Calu3 (cell line): Measurements from ENCODE around the gene FGD5. TPM values are rescaled to one million over a fixed set of nuclear protein-coding genes. Genes with fewer than 3 reads are reported as not detected.

Experiments
- BruUV-seq: library from RNA; stranded (reverse); fragments of 400-500 nt; replicated peaks from 2 replicates; lab custom pipeline; 2021; lab: Mats Ljungman, UMichigan
- CTCF ChIA-PET: fragments of 300-600 bp; sonication (Branson Sonifier 250); formaldehyde crosslinking; loops from one replicate; lab custom pipeline; 2022; ENCODE audit warnings: antibody characterized with exemption; lab: Charles Lee
- DNase-seq: peaks from one replicate; pipeline ENCODE4 v3.0.0; 2022
- H3K27ac Mint-ChIP-seq: one replicate; pipeline ENCODE4 v1.8.0; 2022; ENCODE audit warnings: mixed read lengths; ENCODE audit not compliant: unreplicated experiment
- H3K27me3 Mint-ChIP-seq: one replicate; pipeline ENCODE4 v1.8.0; 2022; ENCODE audit warnings: mixed read lengths; ENCODE audit not compliant: unreplicated experiment
- H3K36me3 Mint-ChIP-seq: one replicate; pipeline ENCODE4 v1.8.0; 2022; ENCODE audit warnings: mild to moderate bottlenecking, moderate library complexity, mixed read lengths; ENCODE audit not compliant: insufficient read depth, unreplicated experiment
- H3K4me1 Mint-ChIP-seq: one replicate; pipeline ENCODE4 v1.8.0; 2022; ENCODE audit warnings: mild to moderate bottlenecking, low read depth, mixed read lengths; ENCODE audit not compliant: unreplicated experiment
- H3K4me3 Mint-ChIP-seq: one replicate; pipeline ENCODE4 v1.8.0; 2022; ENCODE audit warnings: mild to moderate bottlenecking, low read depth, moderate library complexity, mixed read lengths; ENCODE audit not compliant: unreplicated experiment
- H3K9me3 Mint-ChIP-seq: one replicate; pipeline ENCODE4 v1.8.0; 2022; ENCODE audit warnings: low read depth, mixed read lengths; ENCODE audit not compliant: unreplicated experiment
- CTCF ChIP-seq: fragments of 200-600 bp; IDR thresholded peaks from one replicate; pipeline ENCODE4 v1.8.0; 2022; ENCODE audit warnings: antibody characterized with exemption; ENCODE audit not compliant: unreplicated experiment
- intact Hi-C: fragments of 100-400 bp; cut with micrococcal nuclease; formaldehyde crosslinking; loops from one replicate; pipeline ENCODE4 v1.10.0; 2022; ENCODE audit not compliant: unreplicated experiment
- total RNA-seq: library from RNA; stranded (reverse); gene quantifications from 2 replicates; pipeline ENCODE4 v1.2.3, GENCODE V29; 2022

The FGD5 gene
- total RNA-seq, 1 experiment from 2014 or later, result not detected

GRCh38 chr3:14870783-14871060 lies 52.0 kb downstream of the FGD5 start:
- CTCF ChIA-PET, result interaction anchor here (0.6 kb wide), 1 partner anchor 396 kb away, joined by 6 read pairs; no protein-coding TSS in a partner anchor
- H3K36me3 Mint-ChIP-seq, result no peaks in the 10 kb centered on the region
- intact Hi-C loops, result no loop called here
- no peaks in the 10 kb centered on the region for H3K9me3 Mint-ChIP-seq
- no peaks in the 10 kb centered on the region for H3K4me1 Mint-ChIP-seq
- H3K27ac Mint-ChIP-seq, result no peak overlapping the region
- DNase-seq, result no peak
- no peak for TF ChIP-seq CTCF
- no peak overlapping the region for H3K4me3 Mint-ChIP-seq
- H3K27me3 Mint-ChIP-seq, result peaks cover 74% of the 10 kb centered on the region
- BruUV-seq, result no TSS peak

GRCh38 chr3:14871456-14872200 lies 52.9 kb downstream of the FGD5 start:
- no peaks in the 10 kb centered on the region for H3K9me3 Mint-ChIP-seq
- CTCF ChIA-PET, result no interaction called here
- H3K27ac Mint-ChIP-seq, result no peak overlapping the region
- no peaks in the 10 kb centered on the region for H3K4me1 Mint-ChIP-seq
- intact Hi-C loops, result no loop called here
- H3K36me3 Mint-ChIP-seq, result no peaks in the 10 kb centered on the region
- H3K4me3 Mint-ChIP-seq, result no peak overlapping the region
- H3K27me3 Mint-ChIP-seq, result peaks cover 68% of the 10 kb centered on the region
- DNase-seq, result no peak
- TF ChIP-seq CTCF, result no peak
- BruUV-seq, result no TSS peak

GRCh38 chr3:14872706-14873105 lies 53.9 kb downstream of the FGD5 start:
- Mint-ChIP-seq H3K27ac (no peak overlapping the region), H3K4me3 (no peak overlapping the region), H3K4me1 (peaks cover 10% of the 10 kb centered on the region), H3K9me3 (no peaks in the 10 kb centered on the region), H3K27me3 (peaks cover 68% of the 10 kb centered on the region), H3K36me3 (no peaks in the 10 kb centered on the region)
- CTCF ChIA-PET, result no interaction called here
- intact Hi-C loops, result no loop called here
- DNase-seq, result no peak
- no peak for TF ChIP-seq CTCF
- BruUV-seq, result no TSS peak

GRCh38 chr3:14874784-14875183 lies 56.0 kb downstream of the FGD5 start:
- intact Hi-C loops, result no loop called here
- H3K4me3 Mint-ChIP-seq, result no peak overlapping the region
- no peak for TF ChIP-seq CTCF
- peaks cover 11% of the 10 kb centered on the region for H3K4me1 Mint-ChIP-seq
- H3K27me3 Mint-ChIP-seq, result peaks cover 59% of the 10 kb centered on the region
- DNase-seq, result no peak
- CTCF ChIA-PET, result no interaction called here
- H3K27ac Mint-ChIP-seq, result no peak overlapping the region
- no peaks in the 10 kb centered on the region for H3K9me3 Mint-ChIP-seq
- H3K36me3 Mint-ChIP-seq, result no peaks in the 10 kb centered on the region
- no TSS peak for BruUV-seq
